Cardiac muscle cell (in vitro differentiated cells and primary cell): ENCODE measurements around the gene ACCS. TPM values are rescaled to one million over a fixed set of nuclear protein-coding genes. Genes with fewer than 3 reads are reported as not detected.
A peak's percentile ranks its signal among the peaks of the same experiment; 100 is the strongest.

Experiments
- DNase-seq, 2 donors: peaks; one replicate each; pipeline versions ENCODE4 v3.0.0 to v3.0.0-alpha.2; 2010 to 2017; ENCODE audit warnings: low read depth in 1 of 2, low spot score in 1 of 2
- H3K27ac ChIP-seq: fragments of 200-600 bp; sonication (generic); 2 replicates; pipeline ENCODE4 v1.5.1; 2016
- H3K27me3 ChIP-seq: fragments of 200-600 bp; sonication (generic); 2 replicates; pipeline ENCODE4 v1.6.0; 2016; ENCODE audit warnings: control low read depth
- H3K36me3 ChIP-seq: fragments of 200-600 bp; sonication (generic); 2 replicates; pipeline ENCODE4 v1.5.1; 2016; ENCODE audit warnings: control low read depth
- H3K4me1 ChIP-seq: fragments of 200-600 bp; sonication (generic); 2 replicates; pipeline ENCODE4 v1.8.1; 2017; ENCODE audit warnings: low read depth, mild to moderate bottlenecking, mixed run types
- H3K4me3 ChIP-seq: fragments of 200-600 bp; sonication (generic); 2 replicates; pipeline ENCODE4 v1.5.1; 2016; ENCODE audit warnings: mild to moderate bottlenecking
- H3K9me3 ChIP-seq: fragments of 200-600 bp; sonication (generic); 2 replicates; pipeline ENCODE4 v1.5.1; 2017; ENCODE audit warnings: low read depth, mild to moderate bottlenecking, control low read depth
- CTCF ChIP-seq: IDR thresholded peaks from 2 replicates; pipeline ENCODE4 v1.5.1; 2012; ENCODE audit warnings: low read depth, mild to moderate bottlenecking, low read length
- polyA plus RNA-seq: library from polyadenylated mRNA; unstranded; fragments of >200 nt; fragmentation: Nextera tagmentation; extraction: Ambion mirVana; gene quantifications from 2 replicates; pipeline ENCODE4 v1.2.1, GENCODE V29; 2016
- total RNA-seq: library from RNA; depleted of rRNA; stranded (reverse); fragments of >200 nt; gene quantifications from 2 replicates; pipeline ENCODE4 v1.2.3, GENCODE V29; 2016

Gene ACCS
- total and polyA plus RNA-seq, 2 experiments from 2014 or later, result 11.0 to 11.3 TPM

- Histone ChIP-seq H3K27ac (no peak overlapping the region), H3K4me3 (no peak overlapping the region), H3K36me3 (no peaks in the 10 kb centered on the region), H3K9me3 (no peaks in the 10 kb centered on the region), H3K4me1 (no peaks in the 10 kb centered on the region), H3K27me3 (no peaks in the 10 kb centered on the region)
- no peak for DNase-seq
- no peak for TF ChIP-seq CTCF
These were observed 35.0 kb downstream of the ACCS start for GRCh38 chr11:44101098-44101497.

GRCh38 chr11:44104481-44105294, 38.6 kb downstream of the ACCS start:
- Histone ChIP-seq H3K27ac (no peak overlapping the region), H3K4me3 (no peak overlapping the region), H3K36me3 (peaks cover 14% of the 10 kb centered on the region), H3K9me3 (no peaks in the 10 kb centered on the region), H3K4me1 (no peaks in the 10 kb centered on the region), H3K27me3 (no peaks in the 10 kb centered on the region)
- peak in 1 of 2 donors; percentile 78 for DNase-seq
- TF ChIP-seq CTCF, result peak; percentile 25

DNA sequence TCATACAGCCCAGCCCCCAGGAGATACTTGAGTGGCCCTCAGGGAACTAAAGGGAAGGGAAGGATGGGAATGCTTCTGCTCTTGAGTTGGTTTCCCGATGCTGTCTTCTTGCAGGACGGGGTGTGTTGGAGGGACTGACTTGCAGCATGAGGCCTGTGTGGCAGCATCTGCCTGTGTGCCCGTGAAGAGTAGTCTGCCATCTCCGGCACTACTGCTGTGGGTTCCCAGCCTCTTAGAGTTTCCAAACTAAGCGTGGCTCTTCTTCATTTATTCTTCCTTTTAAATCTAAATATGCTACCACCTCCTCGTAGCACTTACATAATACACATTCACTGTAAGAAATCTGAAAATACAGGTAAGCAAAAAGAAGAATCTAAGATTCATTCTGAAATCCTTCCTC, 42.2 kb downstream of the ACCS start:
- H3K4me3 ChIP-seq, result no peak overlapping the region
- H3K36me3 ChIP-seq, result peaks cover 14% of the 10 kb centered on the region
- H3K4me1 ChIP-seq, result no peaks in the 10 kb centered on the region
- DNase-seq, result no peak
- no peak overlapping the region for H3K27ac ChIP-seq
- TF ChIP-seq CTCF, result no peak
- no peaks in the 10 kb centered on the region for H3K9me3 ChIP-seq
- no peaks in the 10 kb centered on the region for H3K27me3 ChIP-seq

DNA sequence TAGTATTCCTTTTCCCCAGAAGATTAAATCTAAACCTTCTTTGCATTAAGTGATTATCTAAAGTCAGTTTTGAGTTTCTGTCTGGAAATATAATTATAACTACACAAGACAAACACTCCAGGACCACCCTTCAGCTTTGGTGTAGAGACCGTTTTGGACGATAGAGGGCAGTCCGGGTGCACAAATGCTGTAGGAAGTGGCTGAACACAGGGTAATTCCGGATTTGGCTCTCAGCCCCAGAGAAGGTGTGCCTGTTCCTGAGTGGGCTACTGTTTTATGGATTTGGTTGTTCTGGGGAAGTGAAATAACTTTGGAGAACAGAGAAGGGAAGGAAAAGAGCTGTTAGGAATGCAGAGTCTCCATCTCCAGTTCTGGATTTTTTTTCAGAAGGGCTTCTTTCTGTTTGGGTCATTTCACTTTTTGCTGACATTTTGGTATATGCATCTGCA, 44.2 kb downstream of the ACCS start:
- H3K4me1 ChIP-seq, result no peaks in the 10 kb centered on the region
- H3K9me3 ChIP-seq, result no peaks in the 10 kb centered on the region
- H3K36me3 ChIP-seq, result peaks cover 17% of the 10 kb centered on the region
- H3K27me3 ChIP-seq, result no peaks in the 10 kb centered on the region
- no peak overlapping the region for H3K27ac ChIP-seq
- TF ChIP-seq CTCF, result peak; percentile 89
- H3K4me3 ChIP-seq, result no peak overlapping the region
- peak; percentile 63 to 70 for DNase-seq

DNA sequence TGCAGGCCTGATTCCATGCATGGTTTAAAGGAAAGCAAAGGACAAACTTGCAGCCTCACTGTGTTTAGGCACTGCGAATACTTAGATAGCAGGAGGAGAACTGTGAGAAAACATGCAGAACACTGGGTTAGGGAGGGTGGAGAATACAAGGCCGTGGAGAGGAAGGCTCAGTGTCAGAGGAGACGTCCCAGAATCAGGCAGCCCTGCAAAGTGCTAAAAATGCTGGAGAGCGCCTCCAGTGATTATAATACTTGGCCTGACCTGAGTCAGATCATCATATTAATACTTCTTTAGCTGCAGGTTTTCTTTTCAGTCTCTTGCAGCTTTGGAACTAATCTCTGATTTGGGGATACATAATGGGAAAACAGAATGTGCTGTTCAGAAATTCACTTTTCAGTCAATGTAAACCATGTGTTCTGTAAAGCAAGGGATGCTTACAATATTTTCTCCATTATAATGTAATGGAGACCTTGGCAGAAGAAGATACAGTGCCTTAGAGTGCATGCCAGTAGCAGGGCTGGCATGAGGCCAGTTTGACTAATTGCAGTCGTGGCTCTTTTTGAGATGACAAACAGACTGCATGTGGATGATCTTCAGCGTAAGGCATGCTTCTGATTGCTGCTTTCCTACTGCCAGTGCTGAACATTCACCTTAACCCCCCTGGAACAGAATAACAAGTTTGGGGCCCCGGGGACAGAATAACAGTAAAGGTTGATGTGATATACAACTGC, 46.2 kb downstream of the ACCS start:
- Histone ChIP-seq H3K9me3 (no peaks in the 10 kb centered on the region), H3K27ac (no peak overlapping the region), H3K4me1 (no peaks in the 10 kb centered on the region), H3K4me3 (no peak overlapping the region), H3K36me3 (peaks cover 27% of the 10 kb centered on the region), H3K27me3 (no peaks in the 10 kb centered on the region)
- TF ChIP-seq CTCF, result no peak
- DNase-seq, result peak in 1 of 2 donors; percentile 54
